Ovary (tissue), 3 donors: ENCODE data around the gene MDH2.

Experiments
- CTCF ChIP-seq, 3 donors: fragments of 450-650 bp in 2 of 3; fragments of 200-600 bp in 1 of 3; IDR thresholded peaks; one replicate each; pipeline versions ENCODE4 v1.5.1 to v1.8.0; 2016 to 2022; ENCODE audit warnings: antibody characterized with exemption in 3 of 3, mild to moderate bottlenecking in 1 of 3
- EP300 ChIP-seq: sonication (generic); formaldehyde crosslinking; IDR thresholded peaks from one replicate; pipeline ENCODE4 v1.6.1; 2017; ENCODE audit warnings: antibody characterized with exemption
- POLR2A ChIP-seq: fragments of 450-650 bp; IDR thresholded peaks from one replicate; pipeline ENCODE4 v1.6.1; 2017; ENCODE audit warnings: antibody characterized with exemption, mild to moderate bottlenecking, moderate library complexity
- donor health status: DM: no; HTN: no; CAD: no.

- TF ChIP-seq CTCF (IDR thresholded peaks at IDR 0.05) (no peak), POLR2A (no peak), EP300 (no peak)
These were observed 15.2 kb downstream of the MDH2 start for GRCh38 chr7:76063114-76063513.
